ENCODE data around the gene TMEM25. TPM values are rescaled to one million over a fixed set of nuclear protein-coding genes. Genes with fewer than 3 reads are reported as not detected.
A peak's percentile ranks its signal among the peaks of the same experiment; 100 is the strongest.
"Not testable (repeated sequence)": the region's sequence is repeated elsewhere in the genome, so short reads cannot be mapped to it uniquely, and the experiment has no call there.

Gene TMEM25
- total RNA-seq, 1 donor from 2014 or later = 10.6 TPM

GRCh38 chr11:118571701-118572060 lies 40.7 kb downstream of the TMEM25 start:
- intact Hi-C loops (cut with DNase I) = not testable (repeated sequence)
- peak; percentile 31 for ATAC-seq (ENCODE audit: poor library complexity)
- DNase-seq = peak; percentile 49

- intact Hi-C loops (cut with DNase I) = no loop called here
- DNase-seq = peak; percentile 88
- peak; percentile 90 for ATAC-seq (ENCODE audit: poor library complexity)
Measured at GRCh38 chr11:118572061-118572980, 41.3 kb downstream of the TMEM25 start, which contains the start of gene ARCN1. Gene ARCN1, plus strand, starts transcription at chr11:118572409. Its CDS starts 139 bp downstream, at chr11:118572548.

GRCh38 chr11:118572981-118573550 lies 42.1 kb downstream of the TMEM25 start:
- DNase-seq = no peak
- intact Hi-C loops (cut with DNase I) = no loop called here
- ATAC-seq (ENCODE audit: poor library complexity) = peak; percentile 23

- ATAC-seq (ENCODE audit: poor library complexity) = no peak
- DNase-seq = no peak
- intact Hi-C loops (cut with DNase I) = no loop called here
Measured at GRCh38 chr11:118574636-118575035, 43.6 kb downstream of the TMEM25 start.

GRCh38 chr11:118577995-118578394 lies 47.0 kb downstream of the TMEM25 start:
- intact Hi-C loops (cut with DNase I); ATAC-seq (ENCODE audit: poor library complexity); DNase-seq: not testable (repeated sequence)

- intact Hi-C loops (cut with DNase I) = no loop called here
- DNase-seq (no peak), ATAC-seq (ENCODE audit: poor library complexity) (no peak)
Measured at GRCh38 chr11:118581057-118581456, 50.1 kb downstream of the TMEM25 start.

Other genes starting within 250 kb of the TMEM25 start
- gene CD3E, start 226.5 kb upstream of the TMEM25 start, total RNA-seq = 0.38 TPM
- 0.62 TPM for gene CD3D, start 188.5 kb upstream of the TMEM25 start, total RNA-seq
- not detected for gene CD3G, start 186.8 kb upstream of the TMEM25 start, total RNA-seq
- gene UBE4A, start 171.6 kb upstream of the TMEM25 start, total RNA-seq = 33.2 TPM
- 748 TPM for gene ATP5MG, start 129.6 kb upstream of the TMEM25 start, total RNA-seq
- gene KMT2A, start 94.7 kb upstream of the TMEM25 start, total RNA-seq = 23.6 TPM
- 0.30 TPM for gene TTC36, start 3.7 kb upstream of the TMEM25 start, total RNA-seq
- 23.2 TPM for gene IFT46, start 34.7 kb downstream of the TMEM25 start, total RNA-seq
- 80.7 TPM for gene ARCN1, start 41.2 kb downstream of the TMEM25 start, total RNA-seq
- 102 TPM for gene PHLDB1, start 76.4 kb downstream of the TMEM25 start, total RNA-seq
- not detected for gene TREH, start 148.5 kb downstream of the TMEM25 start, total RNA-seq